Stimulated activated CD4-positive, alpha-beta T cell treated with anti-CD3 and anti-CD28 coated beads, Interleukin-15, amount 100 ng/mL, for 1 hour (primary cell): Measurements from ENCODE around the gene PTPMT1.
"Not testable (repeated sequence)": the region's sequence is repeated elsewhere in the genome, so short reads cannot be mapped to it uniquely, and the experiment has no call there.

Experiments
- DNase-seq, 2 donors: peaks; one replicate each; pipeline ENCODE4 v3.0.0-alpha.2; 2020; ENCODE audit warnings: low read depth in 1 of 2, low spot score in 1 of 2

The PTPMT1 gene

GRCh38 chr11:47546274-47546673 is 19.1 kb upstream of the PTPMT1 start:
- DNase-seq, result not testable (repeated sequence)

GRCh38 chr11:47550288-47551047 is 14.9 kb upstream of the PTPMT1 start:
- DNase-seq, result no peak

GRCh38 chr11:47551086-47551485 is 14.3 kb upstream of the PTPMT1 start:
- DNase-seq, result no peak

- no peak for DNase-seq
Measured at GRCh38 chr11:47552056-47552565, 13.3 kb upstream of the PTPMT1 start.

GRCh38 chr11:47552566-47553405 is 12.6 kb upstream of the PTPMT1 start, which contains the start of gene CELF1:
Gene CELF1 (minus strand): TSS chr11:47553132. CDS start chr11:47499523, 53,609 bp downstream.
- DNase-seq, result peak; percentile 87 to 88

GRCh38 chr11:47553406-47553743 is 12.0 kb upstream of the PTPMT1 start:
- DNase-seq, result no peak

GRCh38 chr11:47557004-47557403 is 8.4 kb upstream of the PTPMT1 start:
- DNase-seq, result not testable (repeated sequence)

GRCh38 chr11:47558695-47559094 is 6.7 kb upstream of the PTPMT1 start:
- DNase-seq, result no peak

- DNase-seq, result no peak
Measured at GRCh38 chr11:47560426-47560825, 5.0 kb upstream of the PTPMT1 start.

- DNase-seq, result not testable (repeated sequence)
Measured at GRCh38 chr11:47562393-47562792, 3.0 kb upstream of the PTPMT1 start.

GRCh38 chr11:47564366-47564765 is 1.0 kb upstream of the PTPMT1 start:
- not testable (repeated sequence) for DNase-seq

- no peak for DNase-seq
Measured at GRCh38 chr11:47564933-47565339, 463 bp upstream of the PTPMT1 start.

GRCh38 chr11:47566149-47566698 is 825 bp downstream of the PTPMT1 start:
- DNase-seq, result no peak

GRCh38 chr11:47569646-47570045 is 4.2 kb downstream of the PTPMT1 start:
- DNase-seq, result no peak

GRCh38 chr11:47570651-47571356 is 5.4 kb downstream of the PTPMT1 start:
- no peak for DNase-seq

- no peak for DNase-seq
Measured at GRCh38 chr11:47571357-47571729, 5.9 kb downstream of the PTPMT1 start.

- no peak for DNase-seq
Measured at GRCh38 chr11:47571895-47572294, 6.5 kb downstream of the PTPMT1 start.

GRCh38 chr11:47572715-47573255 is 7.4 kb downstream of the PTPMT1 start:
- DNase-seq, result no peak

GRCh38 chr11:47573321-47573720 is 7.9 kb downstream of the PTPMT1 start:
- DNase-seq, result no peak

- DNase-seq, result no peak
Measured at GRCh38 chr11:47577460-47578041, 12.2 kb downstream of the PTPMT1 start.
